GM12891 (cell line): Measurements from ENCODE around the gene MYO5B.

Source experiments
- DNase-seq: peaks from one replicate; pipeline ENCODE4 v3.0.0; 2011; ENCODE audit warnings: low spot score; ENCODE audit not compliant: insufficient read length
- FAIRE-seq: peaks from 2 replicates; lab custom pipeline; 2011; peaks lifted over from hg19 to GRCh38; lab: Jason Lieb, UNC
- PAX5 ChIP-seq: IDR thresholded peaks from 2 replicates; pipeline ENCODE4 v1.6.1; 2011; ENCODE audit warnings: low read length, moderate library complexity, mild to moderate bottlenecking; ENCODE audit not compliant: insufficient read depth, severe bottlenecking
- POLR2A ChIP-seq: IDR thresholded peaks from 2 replicates; pipeline ENCODE4 v1.6.1; 2011; ENCODE audit warnings: low read depth, low read length, control low read depth
- POLR2AphosphoS5 ChIP-seq: IDR thresholded peaks from 2 replicates; pipeline ENCODE4 v1.6.1; 2011; ENCODE audit warnings: low read depth, low read length, control low read depth
- POU2F2 ChIP-seq: IDR thresholded peaks from 2 replicates; pipeline ENCODE4 v1.6.1; 2011; ENCODE audit warnings: low read depth, mild to moderate bottlenecking, control low read depth, low read length, moderate library complexity
- SPI1 ChIP-seq: IDR thresholded peaks from 2 replicates; pipeline ENCODE4 v1.6.1; 2011; ENCODE audit warnings: low read depth, low read length, control low read depth
- TAF1 ChIP-seq: IDR thresholded peaks from 2 replicates; pipeline ENCODE4 v1.6.1; 2011; ENCODE audit warnings: low read depth, low read length, control low read depth

The MYO5B gene

DNA sequence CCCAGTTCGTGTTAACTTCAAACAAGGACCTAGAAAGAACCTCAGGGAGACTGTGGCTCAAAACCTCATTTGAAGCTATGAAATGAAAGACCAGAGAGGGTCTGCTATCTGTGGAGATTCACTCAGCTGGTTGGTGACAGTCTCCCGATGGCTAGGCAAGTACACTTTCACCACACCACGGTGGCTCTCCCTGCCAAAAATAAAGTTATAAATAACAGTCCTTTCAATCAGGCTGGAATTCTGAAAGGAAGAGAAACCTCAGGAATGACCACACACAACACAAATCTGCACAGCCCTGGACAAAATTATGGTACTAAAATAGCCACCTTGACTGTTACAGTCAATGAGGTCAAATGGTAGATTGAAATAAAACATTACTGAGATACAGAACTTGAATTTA is 221.4 kb downstream of the MYO5B start:
- FAIRE-seq: no peak
- TF ChIP-seq SPI1: no peak
- TF ChIP-seq PAX5: no peak
- no peak for TF ChIP-seq TAF1
- TF ChIP-seq POLR2AphosphoS5: no peak
- TF ChIP-seq POLR2A: no peak
- TF ChIP-seq POU2F2: no peak
- DNase-seq: no peak

DNA sequence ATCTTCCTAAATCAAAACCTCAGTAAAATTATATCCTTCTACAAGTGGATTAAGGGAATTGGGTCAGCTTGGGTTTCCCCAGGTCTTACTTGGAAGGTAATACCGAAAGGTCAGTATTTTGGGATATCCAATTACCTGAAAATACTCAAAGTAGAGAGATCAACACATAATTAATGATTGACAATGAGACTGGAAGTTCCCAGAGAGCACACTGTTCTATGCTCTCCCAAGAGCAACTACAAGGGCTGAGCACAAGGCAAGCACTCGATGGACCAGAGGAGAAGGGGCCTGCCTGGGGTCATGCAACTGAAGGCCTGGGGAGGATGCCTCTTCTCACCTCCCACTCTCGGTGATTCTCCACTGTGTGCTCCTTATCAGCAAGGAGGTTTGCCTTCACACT is 222.4 kb downstream of the MYO5B start:
- no peak for DNase-seq
- no peak for FAIRE-seq
- TF ChIP-seq SPI1 (no peak), PAX5 (no peak), TAF1 (no peak), POLR2AphosphoS5 (no peak)

DNA sequence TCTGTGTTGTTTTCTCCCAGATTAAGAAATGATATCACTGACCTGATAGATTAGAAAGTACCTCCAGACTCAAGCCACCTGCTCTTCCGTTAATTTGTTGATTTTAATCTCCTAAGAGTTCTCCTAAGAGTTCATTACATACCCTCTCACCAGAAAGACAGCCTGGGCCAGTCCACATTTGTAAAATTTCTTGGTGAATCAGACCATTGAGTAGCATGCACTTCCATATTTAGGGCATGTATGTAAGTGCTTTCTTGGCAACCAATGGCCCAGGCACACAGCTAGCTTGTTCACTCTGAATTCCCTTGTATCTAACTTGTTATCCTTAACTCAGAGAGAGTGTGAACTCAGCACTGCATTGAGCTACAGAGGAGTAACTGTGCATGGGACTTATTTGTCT is 223.5 kb downstream of the MYO5B start:
- DNase-seq (no peak), FAIRE-seq (no peak)
- TF ChIP-seq SPI1 (no peak), PAX5 (no peak)

DNA sequence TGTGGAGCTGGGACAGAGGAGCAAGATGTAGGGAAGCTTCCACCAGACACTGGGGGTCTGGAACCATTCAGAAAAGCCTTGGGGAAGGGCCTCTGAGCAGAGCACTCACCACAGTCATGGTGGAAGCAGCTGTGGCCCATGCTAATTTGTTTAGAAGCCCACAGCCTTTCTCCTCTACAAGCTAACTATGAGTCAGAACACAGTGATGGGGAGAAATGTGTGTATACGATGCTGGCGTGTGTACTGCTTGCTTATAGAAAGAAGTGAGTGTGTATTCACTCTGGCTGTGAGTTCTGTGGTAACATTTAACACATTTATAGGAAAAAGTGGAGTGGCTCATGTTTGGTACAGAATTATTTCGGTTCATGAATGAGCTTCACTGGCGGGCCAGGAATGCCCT is 224.6 kb downstream of the MYO5B start:
- no peak for FAIRE-seq
- no peak for DNase-seq
- TF ChIP-seq POLR2AphosphoS5 (no peak), TAF1 (no peak), POLR2A (no peak), SPI1 (no peak), PAX5 (no peak), POU2F2 (no peak)

DNA sequence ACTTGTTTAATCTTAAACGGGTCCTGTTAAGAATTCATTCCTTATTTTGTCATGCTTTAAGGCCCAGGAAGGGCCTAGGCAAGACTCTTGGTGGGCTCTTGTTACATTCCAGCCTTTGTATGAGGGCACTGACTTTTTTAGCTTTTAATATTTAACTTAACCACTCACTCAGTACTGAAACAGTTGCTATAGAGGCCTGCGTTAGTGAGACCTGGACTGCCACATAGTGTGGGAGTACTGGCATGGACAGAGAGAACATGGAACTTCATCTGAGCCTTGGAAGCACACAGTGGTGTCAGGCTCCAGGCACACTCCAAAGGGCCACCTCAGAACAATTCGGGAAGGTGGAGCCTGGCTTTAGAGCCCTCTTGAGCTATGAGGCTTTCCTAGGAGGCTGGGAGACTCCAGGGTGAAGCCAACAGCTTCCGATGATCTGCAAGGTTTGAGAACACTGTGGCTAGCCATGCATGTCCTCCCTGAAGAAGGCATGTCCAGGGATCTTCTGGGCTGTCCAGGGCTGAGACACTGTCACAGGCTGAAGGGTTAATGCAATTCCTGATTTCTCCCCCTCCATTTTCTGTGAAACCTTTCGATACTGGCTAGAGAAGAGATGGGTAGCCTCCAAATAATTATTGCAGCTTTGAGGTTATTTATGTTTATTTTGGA is 226.2 kb downstream of the MYO5B start:
- no peak for TF ChIP-seq PAX5
- TF ChIP-seq TAF1: no peak
- TF ChIP-seq SPI1: no peak
- no peak for TF ChIP-seq POLR2A
- TF ChIP-seq POLR2AphosphoS5: no peak
- TF ChIP-seq POU2F2: no peak
- DNase-seq (no peak), FAIRE-seq (no peak)

DNA sequence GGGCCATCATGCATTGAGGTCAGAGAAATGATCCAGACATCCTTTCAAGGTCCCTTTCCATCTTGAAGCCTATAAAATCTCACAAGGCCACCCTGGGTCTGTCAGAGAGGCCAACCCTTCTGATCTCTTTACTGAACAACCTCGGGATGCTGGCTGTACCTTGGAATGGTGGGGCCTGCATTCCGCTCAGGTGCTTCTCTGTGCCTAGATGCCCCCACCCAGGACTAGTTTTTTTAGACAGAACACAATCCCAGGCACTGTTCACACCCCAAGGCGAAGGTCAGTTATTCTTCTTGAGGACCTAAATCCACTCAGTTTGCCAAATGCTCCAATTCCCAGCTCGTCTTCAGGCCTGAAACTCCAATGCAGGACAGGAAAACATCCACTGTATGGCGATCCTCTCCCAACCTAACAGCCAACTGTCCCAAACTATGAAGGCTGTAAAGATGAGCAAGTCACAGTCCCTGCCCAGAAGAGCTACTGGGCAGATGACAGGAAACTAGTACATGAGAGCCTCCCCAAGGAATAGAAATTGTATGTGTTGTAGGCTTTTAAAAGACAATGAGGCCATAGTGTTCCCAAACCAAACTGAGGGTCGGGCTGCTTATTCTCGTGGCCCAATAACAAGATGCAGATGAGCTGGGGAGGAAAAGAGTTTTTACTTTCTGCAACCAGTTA is 227.2 kb downstream of the MYO5B start:
- DNase-seq (no peak), FAIRE-seq (no peak)
- no peak for TF ChIP-seq TAF1
- TF ChIP-seq SPI1: no peak
- TF ChIP-seq POLR2A: no peak
- TF ChIP-seq PAX5: no peak
- TF ChIP-seq POU2F2: no peak
- no peak for TF ChIP-seq POLR2AphosphoS5

DNA sequence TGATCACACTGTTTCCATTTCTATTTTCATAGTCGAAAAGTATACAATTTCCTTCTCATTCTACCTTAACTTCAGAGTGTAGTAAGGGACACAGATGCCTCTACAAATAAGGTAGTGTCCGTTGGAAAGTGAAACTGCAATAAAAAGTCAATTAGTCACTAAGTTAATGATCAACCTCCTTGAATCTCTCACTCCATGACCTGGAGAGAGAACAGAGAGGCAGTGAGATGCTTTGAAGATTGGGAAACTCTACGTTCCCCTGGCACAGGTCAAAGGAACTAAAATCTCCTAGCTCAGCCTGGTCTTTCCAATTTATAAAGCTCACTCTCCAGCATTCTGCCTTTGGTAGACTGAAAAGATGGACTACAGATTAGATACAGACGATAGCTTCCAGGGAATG is 227.8 kb downstream of the MYO5B start:
- no peak for DNase-seq
- no peak for FAIRE-seq
- no peak for TF ChIP-seq SPI1
- no peak for TF ChIP-seq POLR2AphosphoS5
- no peak for TF ChIP-seq POLR2A
- no peak for TF ChIP-seq TAF1
- TF ChIP-seq PAX5: no peak
- no peak for TF ChIP-seq POU2F2

DNA sequence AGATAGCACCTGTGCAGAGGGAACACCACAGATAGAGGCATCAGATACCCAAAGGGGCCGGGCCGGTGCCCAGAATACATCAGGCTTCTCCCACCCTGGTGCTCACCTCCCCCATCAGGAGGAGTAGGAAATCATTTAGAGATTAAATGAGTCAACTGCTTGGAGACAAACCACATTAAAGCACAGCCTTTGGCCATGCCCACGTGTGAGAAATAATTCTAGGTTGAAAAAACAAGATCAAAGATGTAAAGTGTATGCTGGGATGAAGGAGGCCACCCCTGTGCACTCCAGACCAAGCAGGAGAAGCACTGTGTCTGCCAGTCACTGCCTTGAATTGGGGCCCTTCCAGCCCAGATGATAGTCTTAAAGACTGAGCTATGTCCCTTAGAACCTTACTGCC is 228.9 kb downstream of the MYO5B start:
- FAIRE-seq (no peak), DNase-seq (no peak)
- TF ChIP-seq SPI1: no peak
- no peak for TF ChIP-seq PAX5
- TF ChIP-seq POLR2A: no peak
- no peak for TF ChIP-seq POU2F2
- no peak for TF ChIP-seq POLR2AphosphoS5
- TF ChIP-seq TAF1: no peak

DNA sequence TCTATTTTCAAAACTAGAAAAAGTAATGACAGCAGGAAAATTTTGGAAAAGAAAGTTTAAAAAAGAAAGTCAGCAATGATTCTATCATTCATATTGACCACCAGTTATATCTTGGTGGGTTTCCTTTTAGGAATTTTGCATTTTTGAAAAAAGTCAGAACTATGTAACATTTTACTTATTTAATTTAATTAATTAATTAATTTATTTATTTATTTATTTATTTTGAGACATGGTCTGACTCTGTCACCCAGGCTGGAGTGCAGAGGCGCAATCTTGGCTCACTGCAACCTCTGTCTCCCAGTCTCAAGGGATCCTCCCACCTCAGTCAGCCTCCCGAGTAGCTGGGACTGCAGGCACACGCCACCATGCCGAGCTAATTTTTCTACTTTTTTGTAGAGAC is 231.7 kb downstream of the MYO5B start:
- no peak for DNase-seq
- FAIRE-seq: no peak
- TF ChIP-seq POU2F2: no peak
- no peak for TF ChIP-seq POLR2A
- TF ChIP-seq TAF1: no peak
- no peak for TF ChIP-seq PAX5
- no peak for TF ChIP-seq SPI1
- TF ChIP-seq POLR2AphosphoS5: no peak

DNA sequence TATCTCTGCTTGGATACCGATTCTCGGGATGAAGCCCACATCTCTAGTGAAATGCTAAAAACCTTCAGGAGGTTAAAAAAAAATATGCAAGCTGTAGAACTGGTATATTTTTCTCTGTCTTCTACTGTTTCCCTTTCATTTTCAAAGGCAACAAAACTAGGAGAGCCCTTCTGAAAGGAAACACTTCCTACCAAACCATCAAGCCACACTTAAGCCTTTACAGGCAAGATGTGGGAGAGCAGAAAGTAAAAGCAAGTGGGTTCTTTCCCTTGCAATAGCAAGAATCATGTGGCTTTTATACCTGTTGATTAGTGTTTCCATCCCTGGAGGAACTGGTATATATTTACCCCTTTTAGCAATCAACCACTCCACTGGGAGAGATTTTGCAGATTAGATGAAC is 233.7 kb downstream of the MYO5B start:
- no peak for DNase-seq
- no peak for TF ChIP-seq POLR2A
- FAIRE-seq: no peak

DNA sequence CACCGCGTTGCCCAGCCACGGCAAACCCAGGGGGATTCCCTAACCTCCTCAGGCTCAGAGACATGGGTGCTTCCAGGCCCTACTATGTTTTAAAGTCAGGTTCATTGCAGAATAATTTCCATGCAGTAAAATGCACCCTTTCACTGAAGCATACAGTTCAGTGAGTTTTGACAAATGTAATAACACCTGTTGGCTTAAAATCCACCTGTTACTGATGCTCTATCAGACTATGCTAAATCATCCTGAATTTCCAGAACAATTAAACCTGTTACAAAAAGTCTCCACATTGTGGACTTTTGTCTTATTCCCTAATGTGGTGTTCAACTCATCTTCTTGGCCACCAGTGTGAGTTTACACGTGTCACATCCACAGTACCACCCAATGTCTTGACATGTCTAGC is 234.6 kb downstream of the MYO5B start:
- no peak for TF ChIP-seq POU2F2
- TF ChIP-seq SPI1: no peak
- no peak for TF ChIP-seq POLR2AphosphoS5
- no peak for TF ChIP-seq PAX5
- no peak for TF ChIP-seq POLR2A
- TF ChIP-seq TAF1: no peak
- no peak for DNase-seq
- no peak for FAIRE-seq
